Transverse colon (tissue), 4 donors: Measurements from ENCODE around the gene NAA38. TPM values are rescaled to one million over a fixed set of nuclear protein-coding genes. Genes with fewer than 3 reads are reported as not detected.

ENCODE experiments used
- DNase-seq: peaks from one replicate; pipeline ENCODE4 v3.0.0-alpha.2; 2019
- H3K27ac ChIP-seq, 4 donors: fragments of 200-600 bp; sonication (generic); 2 replicates each; pipeline ENCODE4 v1.5.1; 2016 to 2018; ENCODE audit warnings: inconsistent platforms in 4 of 4
- H3K27me3 ChIP-seq: fragments of 200-600 bp; sonication (generic); 2 replicates; pipeline ENCODE4 v1.5.1; 2017; ENCODE audit warnings: inconsistent platforms
- H3K36me3 ChIP-seq, 4 donors: fragments of 200-600 bp; sonication (generic); 2 replicates each; pipeline ENCODE4 v1.5.1; 2017 to 2019; ENCODE audit warnings: inconsistent platforms in 4 of 4
- H3K4me1 ChIP-seq, 4 donors: fragments of 200-600 bp; sonication (generic); 2 replicates each; pipeline ENCODE4 v1.5.1; 2017 to 2020; ENCODE audit warnings: inconsistent platforms in 4 of 4
- H3K4me3 ChIP-seq, 4 donors: fragments of 200-600 bp; sonication (generic); 1 replicate in 1 of 4; 2 replicates in 3 of 4; pipeline versions ENCODE4 v1.5.1 to v1.6.1; 2017 to 2019; ENCODE audit warnings: inconsistent platforms in 4 of 4
- H3K9me3 ChIP-seq, 2 donors: fragments of 200-600 bp; sonication (generic); 2 replicates each; pipeline ENCODE4 v1.5.1; 2017 to 2019; ENCODE audit warnings: inconsistent platforms in 2 of 2
- CTCF ChIP-seq, 5 experiments: fragments of 200-600 bp in 3 of 5; fragments of 450-650 bp in 2 of 5; sonication (generic) in 3 of 5; IDR thresholded peaks; 1 replicate in 2 of 5; 2 replicates in 3 of 5; pipeline ENCODE4 v1.5.1; 2016 to 2017; ENCODE audit warnings: antibody characterized with exemption in 5 of 5, inconsistent platforms in 3 of 5, mild to moderate bottlenecking in 2 of 5, moderate library complexity in 1 of 5
- EP300 ChIP-seq: sonication (generic); formaldehyde crosslinking; IDR thresholded peaks from one replicate; pipeline ENCODE4 v1.6.1; 2017; ENCODE audit warnings: antibody characterized with exemption, low read depth
- POLR2A ChIP-seq: fragments of 450-650 bp; IDR thresholded peaks from one replicate; pipeline ENCODE4 v1.6.1; 2016; ENCODE audit warnings: antibody characterized with exemption, mild to moderate bottlenecking, moderate library complexity
- POLR2AphosphoS5 ChIP-seq, 3 donors: sonication (generic); formaldehyde crosslinking; IDR thresholded peaks; one replicate each; pipeline ENCODE4 v1.6.1; 2016; ENCODE audit warnings: antibody characterized with exemption in 3 of 3
- WGBS, 2 donors: methylation state at CpG; one replicate each; pipeline ENCODE4 v1.1.5; 2018; ENCODE audit warnings: low coverage in 1 of 2; 5-methylcytosine and 5-hydroxymethylcytosine counted together
- in situ Hi-C, 4 donors: fragments of 200-750 bp; cut with MboI; loops; one replicate each; pipeline versions ENCODE4 v1.15.0 to v1.15.1; 2017; ENCODE audit warnings: low sequenced_read_pairs in 3 of 4, low pct_ligation_motif_present in 1 of 4, low pct_unique_long_range_greater_than_20kb in 1 of 4
- intact Hi-C: fragments of 100-400 bp; cut with DNase I; formaldehyde crosslinking; loops from one replicate; pipeline ENCODE4 v1.15.1; 2023; ENCODE audit warnings: low total_unique reads
- total RNA-seq, 4 donors: library from RNA; depleted of rRNA; stranded (reverse); fragments of >200 nt; gene quantifications; one replicate each; pipeline ENCODE4 v1.1.0, GENCODE V29; 2016

The NAA38 gene
- total RNA-seq, 4 donors from 2014 or later, result 59.8 to 95.3 (median 86.5) TPM

GRCh38 chr17:7833795-7834541, 23.4 kb downstream of the NAA38 start, which contains the start of gene KDM6B:
Gene KDM6B, plus strand, starts transcription at chr17:7834217. Its CDS starts 11,338 bp downstream, at chr17:7845555.
- intact Hi-C loops (no loop called here), in situ Hi-C loops (no loop called here)
- Histone ChIP-seq H3K27ac (peak within 1 kb of the TSS; percentile 97 to 99 (median 99)), H3K4me1 (peaks cover 17 to 48% (median 30%) of the 10 kb centered on the region in 4 donors), H3K36me3 (no peaks in the 10 kb centered on the region), H3K9me3 (no peaks in the 10 kb centered on the region), H3K27me3 (no peaks in the 10 kb centered on the region), H3K4me3 (peak within 1 kb of the TSS; percentile 54 to 79 (median 70))
- TF ChIP-seq CTCF (IDR thresholded peaks at IDR 0.05) (peak in 1 of 5 experiments; percentile 16), POLR2AphosphoS5 (IDR thresholded peaks at IDR 0.05) (peak in 2 of 3 donors; percentile 18 to 56), POLR2A (peak; percentile 21), EP300 (no peak)
- 1% methylated on average over 28 of the region's 49 CpGs; no CpG with 5 or more reads in 1 of the 2 donors for WGBS, 2 donors
- peak; percentile 96 for DNase-seq

DNA sequence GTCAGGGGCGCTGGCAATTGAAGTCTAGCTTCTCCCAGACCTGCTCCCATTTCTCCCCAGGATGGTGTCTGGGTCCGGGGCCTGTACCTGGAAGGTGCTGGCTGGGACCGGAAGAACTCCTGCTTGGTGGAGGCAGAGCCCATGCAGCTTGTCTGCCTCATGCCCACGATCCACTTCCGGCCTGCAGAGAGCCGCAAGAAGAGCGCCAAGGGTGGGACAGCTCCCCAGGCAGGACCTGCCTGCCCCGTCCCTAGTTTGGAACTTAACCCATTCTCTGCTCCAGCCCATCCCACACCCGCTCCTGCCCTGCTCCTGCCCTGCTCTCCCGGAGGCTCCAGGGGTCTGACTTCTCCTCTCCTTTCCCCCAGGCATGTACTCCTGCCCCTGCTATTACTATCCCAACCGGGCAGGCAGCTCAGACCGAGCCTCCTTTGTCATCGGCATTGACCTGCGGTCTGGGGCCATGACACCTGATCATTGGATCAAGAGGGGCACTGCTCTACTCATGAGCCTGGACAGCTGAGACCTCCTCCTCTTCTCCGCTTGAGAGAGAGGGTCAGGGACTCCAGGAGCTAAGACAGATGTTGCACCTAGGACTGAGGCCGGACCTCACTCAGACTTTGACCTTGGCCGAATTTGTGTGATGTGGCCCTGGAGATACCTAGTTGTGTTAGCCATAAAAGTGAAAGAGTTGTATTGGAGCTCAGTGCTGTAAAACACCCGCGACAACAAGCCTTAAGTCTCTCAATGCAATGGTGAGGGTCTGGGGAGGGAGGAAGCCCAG, 24.2 kb downstream of the NAA38 start:
- Histone ChIP-seq H3K4me1 (peaks cover 12 to 41% (median 24%) of the 10 kb centered on the region in 4 donors), H3K9me3 (no peaks in the 10 kb centered on the region), H3K4me3 (peak overlapping the region in 3 of 4 donors; percentile 54 to 79 (median 66)), H3K36me3 (no peaks in the 10 kb centered on the region), H3K27me3 (no peaks in the 10 kb centered on the region), H3K27ac (peak overlapping the region; percentile 97 to 99 (median 99))
- no peak for DNase-seq
- no peak for TF ChIP-seq POLR2AphosphoS5 (IDR thresholded peaks at IDR 0.05)
- no peak for TF ChIP-seq CTCF (IDR thresholded peaks at IDR 0.05)
- TF ChIP-seq EP300, result no peak
- no peak for TF ChIP-seq POLR2A
- 48% methylated on average over 18 of the region's 19 CpGs; no CpG with 5 or more reads in 1 of the 2 donors for WGBS, 2 donors
- intact Hi-C loops, result no loop called here
- in situ Hi-C loops, result no loop called here

- Histone ChIP-seq H3K27me3 (no peaks in the 10 kb centered on the region), H3K27ac (no peak overlapping the region), H3K36me3 (no peaks in the 10 kb centered on the region), H3K9me3 (no peaks in the 10 kb centered on the region), H3K4me1 (peaks cover 7 to 35% (median 18%) of the 10 kb centered on the region in 4 donors), H3K4me3 (no peak overlapping the region)
- TF ChIP-seq EP300, result no peak
- no peak for TF ChIP-seq POLR2A
- no peak for TF ChIP-seq CTCF (IDR thresholded peaks at IDR 0.05)
- TF ChIP-seq POLR2AphosphoS5 (IDR thresholded peaks at IDR 0.05), result no peak
- intact Hi-C loops (no loop called here), in situ Hi-C loops (no loop called here)
- 77 to 81% methylated on average over 10 of the region's 10 CpGs for WGBS, 2 donors
- DNase-seq, result no peak
Observed at GRCh38 chr17:7832431-7832830, 24.9 kb downstream of the NAA38 start.

- TF ChIP-seq CTCF (IDR thresholded peaks at IDR 0.05) (no peak), POLR2AphosphoS5 (IDR thresholded peaks at IDR 0.05) (no peak), EP300 (no peak), POLR2A (no peak)
- no peaks in the 10 kb centered on the region for H3K9me3 ChIP-seq
- no peak overlapping the region for H3K4me3 ChIP-seq
- DNase-seq, result no peak
- H3K36me3 ChIP-seq, result no peaks in the 10 kb centered on the region
- peaks cover 0 to 23% (median 7%) of the 10 kb centered on the region in 4 donors for H3K4me1 ChIP-seq
- no peaks in the 10 kb centered on the region for H3K27me3 ChIP-seq
- 71 to 100% methylated on average over 2 to 7 of the region's 7 CpGs for WGBS, 2 donors
- intact Hi-C loops (no loop called here), in situ Hi-C loops (no loop called here)
- no peak overlapping the region for H3K27ac ChIP-seq
Observed at GRCh38 chr17:7831233-7831632, 26.1 kb downstream of the NAA38 start.
